Cerebellar nuclear complex (tissue), 1 donor: ENCODE measurements around the gene KATNIP.

Source experiments
- DNase-seq, 2 experiments: peaks; one replicate each; lab custom pipeline; 2025; lab: John Stamatoyannopoulos, UW

Gene KATNIP

DNA sequence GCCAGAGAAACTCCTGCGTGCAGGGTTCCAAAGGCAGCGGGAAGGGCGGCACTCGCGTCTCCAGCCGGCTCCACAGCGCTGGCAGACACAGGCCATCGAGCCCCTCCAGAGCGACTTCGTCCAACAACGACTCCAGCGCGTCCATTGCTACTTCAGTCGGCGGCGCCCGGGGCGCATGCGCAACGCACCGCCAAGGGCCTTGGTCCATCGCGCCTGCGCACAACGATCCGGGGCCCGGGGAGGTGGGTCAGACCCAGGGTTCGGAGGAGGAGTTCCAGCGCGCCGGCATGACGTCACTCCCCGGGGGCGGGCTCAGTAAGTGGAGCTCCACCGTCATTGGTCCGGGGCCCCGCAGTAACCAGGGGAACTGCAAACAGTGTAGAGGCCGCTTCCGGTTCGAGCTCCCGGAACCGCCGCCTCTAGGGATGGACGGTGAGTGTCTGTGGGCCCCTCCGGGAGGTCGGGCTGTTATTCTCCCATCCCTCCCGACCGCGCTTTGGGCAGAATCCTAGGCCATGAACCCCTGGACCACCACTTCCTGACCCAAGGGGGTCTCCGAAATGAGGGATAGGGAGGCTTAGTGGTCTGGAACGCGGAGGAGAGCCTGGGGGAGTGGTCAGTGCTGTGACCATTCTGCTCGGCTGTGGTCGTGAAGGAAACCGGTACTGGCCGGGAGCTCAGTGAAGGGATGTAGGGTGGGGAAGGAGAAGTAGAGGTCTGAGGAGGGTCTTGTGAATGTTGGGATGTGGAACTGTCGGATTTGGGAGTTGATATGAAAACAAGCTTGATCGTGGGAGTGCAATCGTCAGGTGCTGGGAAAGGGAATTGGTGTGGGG lies at the start of gene KATNIP, which contains the start of gene GTF3C1:
Gene KATNIP, plus strand, starts transcription at position 399 of the 836 bp plus-strand sequence. Its CDS starts 27 bp downstream, at position 426.
Gene GTF3C1, minus strand, starts transcription at position 168 of the 836 bp plus-strand sequence. Its CDS starts 23 bp downstream, at position 145.
- peak; percentile 96 for DNase-seq

DNA sequence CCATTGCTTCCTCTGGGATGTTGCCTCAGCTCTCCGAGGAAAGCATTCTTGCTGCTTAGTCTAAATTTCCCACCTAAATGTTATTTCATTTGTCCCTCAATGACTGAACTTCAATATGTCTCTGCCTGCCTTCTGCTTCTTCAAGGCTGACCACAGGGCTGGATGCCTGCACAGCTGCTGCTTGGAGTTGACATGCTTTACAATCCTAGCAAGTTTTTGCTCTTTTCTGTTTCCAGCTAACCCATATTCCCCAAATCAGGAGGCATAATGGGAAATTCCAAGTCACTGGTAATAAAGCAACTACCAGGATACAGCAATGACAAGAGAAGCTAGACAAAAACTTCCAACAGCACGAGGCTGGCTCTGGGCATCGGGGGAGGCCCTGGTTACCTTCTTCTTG lies 49.1 kb upstream of the KATNIP start:
- no peak for DNase-seq

DNA sequence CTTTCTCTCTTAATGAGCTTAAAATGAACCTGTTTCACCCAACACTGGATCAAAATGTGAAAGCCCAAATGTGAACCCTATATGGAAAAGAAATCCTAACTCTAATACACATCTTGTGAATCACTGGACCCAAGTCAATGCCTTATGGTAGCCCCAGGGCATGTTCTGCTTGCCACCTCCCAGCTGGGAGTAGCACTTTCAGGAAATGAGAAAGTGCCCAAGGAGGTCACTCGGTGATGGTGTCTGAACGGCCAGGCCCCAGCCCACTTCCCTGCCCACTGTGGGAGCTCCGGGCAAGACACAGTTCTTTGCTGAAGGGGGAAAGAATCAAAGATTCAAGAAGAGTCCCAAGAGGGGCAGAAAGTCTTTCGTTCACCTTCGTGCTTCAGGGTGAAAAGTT lies 46.3 kb upstream of the KATNIP start:
- DNase-seq: no peak

DNA sequence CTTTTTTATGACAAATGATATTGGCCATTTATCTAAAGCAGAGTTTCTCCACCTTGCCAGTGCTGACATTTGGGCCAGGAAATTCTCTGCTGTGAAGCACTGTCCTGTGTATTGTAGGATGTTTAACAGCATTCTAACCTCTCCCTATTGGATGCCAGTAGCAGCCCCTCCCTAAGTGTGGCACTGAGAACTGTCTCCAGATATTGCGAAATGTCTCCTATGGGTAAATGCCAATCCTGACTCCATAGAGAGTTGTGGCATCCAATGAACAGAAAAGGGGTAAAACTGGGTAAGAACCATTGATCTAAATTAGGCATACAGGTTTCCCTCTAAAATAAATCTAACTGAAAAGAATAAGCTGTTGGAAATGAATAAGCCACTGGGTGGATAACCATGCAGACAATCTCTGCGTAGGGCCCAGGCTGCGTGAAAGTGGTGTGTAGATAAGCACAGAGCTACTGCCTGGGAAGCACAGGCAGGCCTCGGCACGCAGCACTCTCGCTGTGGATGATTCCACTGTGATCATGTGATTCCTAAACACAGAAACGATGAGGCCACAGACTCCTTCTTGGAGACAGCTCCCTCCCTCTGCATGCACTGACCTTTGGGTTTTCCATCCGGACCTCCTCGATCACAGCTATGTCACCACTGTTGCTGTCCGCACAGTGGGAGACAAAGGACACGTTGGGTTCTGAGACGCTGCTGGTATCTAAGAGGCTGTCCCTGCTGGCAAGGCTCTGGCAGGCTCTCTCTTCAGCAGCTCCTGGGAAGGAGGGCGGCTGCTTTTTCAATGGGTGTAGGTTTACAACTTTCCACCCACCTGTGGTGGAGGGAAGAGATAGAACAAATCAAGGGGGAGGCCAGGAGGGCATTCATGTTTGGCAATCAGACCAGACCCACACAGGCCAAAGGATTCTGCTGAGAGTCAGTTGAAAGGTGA lies 44.4 kb upstream of the KATNIP start:
- no peak for DNase-seq

- DNase-seq: no peak
Observed at GRCh38 chr16:27506771-27507170, 43.2 kb upstream of the KATNIP start.

- DNase-seq: no peak
Observed at GRCh38 chr16:27508476-27508875, 41.5 kb upstream of the KATNIP start.

GRCh38 chr16:27511657-27512448 lies 38.1 kb upstream of the KATNIP start:
- DNase-seq: no peak

DNA sequence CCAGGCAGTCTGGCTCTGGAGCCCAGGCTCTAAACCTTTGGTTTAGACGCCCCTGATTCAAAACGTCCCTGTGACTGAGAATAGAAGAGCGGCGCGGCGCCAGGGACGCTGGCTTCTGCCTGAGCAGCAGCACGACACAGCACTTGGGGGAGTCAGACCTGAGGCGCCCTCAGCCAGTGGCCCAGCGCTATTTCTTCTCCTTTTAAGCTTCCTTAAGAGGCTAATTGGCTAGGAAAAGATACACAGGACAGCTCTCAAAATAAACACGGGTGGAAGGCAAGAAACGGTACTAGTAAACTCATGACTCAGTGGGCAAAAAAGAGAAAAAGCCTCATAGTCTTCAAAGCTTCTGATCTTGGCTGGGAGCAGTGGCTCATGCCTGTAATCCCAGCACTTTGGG lies 35.1 kb upstream of the KATNIP start:
- no peak for DNase-seq

DNA sequence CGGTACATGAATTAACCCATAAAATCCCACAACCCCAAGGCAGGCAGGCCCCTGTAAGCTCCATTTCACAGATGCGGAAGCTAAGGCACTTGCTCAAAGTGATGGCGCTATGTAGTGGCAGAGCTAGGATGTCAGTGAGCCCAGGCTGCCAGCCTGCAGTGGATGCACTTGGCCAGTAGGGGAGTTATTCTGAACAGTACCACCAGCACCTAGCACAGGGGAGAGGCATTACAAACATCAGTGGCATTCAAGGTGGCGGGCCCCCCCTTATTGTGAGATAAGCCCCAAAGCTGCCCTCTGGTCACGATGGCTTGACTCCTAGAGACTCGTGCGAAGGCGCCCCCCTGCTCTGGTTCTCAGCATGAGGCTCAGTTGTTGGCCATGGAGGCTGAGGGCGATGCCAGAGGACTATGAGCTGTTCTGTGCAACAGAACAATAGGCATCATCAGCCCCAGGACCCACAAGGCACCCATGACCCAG lies 34.0 kb upstream of the KATNIP start:
- no peak for DNase-seq

GRCh38 chr16:27516365-27516764 lies 33.6 kb upstream of the KATNIP start:
- no peak for DNase-seq

- DNase-seq: no peak
Observed at GRCh38 chr16:27517664-27518063, 32.3 kb upstream of the KATNIP start.

GRCh38 chr16:27518226-27518625 lies 31.7 kb upstream of the KATNIP start:
- DNase-seq: no peak

DNA sequence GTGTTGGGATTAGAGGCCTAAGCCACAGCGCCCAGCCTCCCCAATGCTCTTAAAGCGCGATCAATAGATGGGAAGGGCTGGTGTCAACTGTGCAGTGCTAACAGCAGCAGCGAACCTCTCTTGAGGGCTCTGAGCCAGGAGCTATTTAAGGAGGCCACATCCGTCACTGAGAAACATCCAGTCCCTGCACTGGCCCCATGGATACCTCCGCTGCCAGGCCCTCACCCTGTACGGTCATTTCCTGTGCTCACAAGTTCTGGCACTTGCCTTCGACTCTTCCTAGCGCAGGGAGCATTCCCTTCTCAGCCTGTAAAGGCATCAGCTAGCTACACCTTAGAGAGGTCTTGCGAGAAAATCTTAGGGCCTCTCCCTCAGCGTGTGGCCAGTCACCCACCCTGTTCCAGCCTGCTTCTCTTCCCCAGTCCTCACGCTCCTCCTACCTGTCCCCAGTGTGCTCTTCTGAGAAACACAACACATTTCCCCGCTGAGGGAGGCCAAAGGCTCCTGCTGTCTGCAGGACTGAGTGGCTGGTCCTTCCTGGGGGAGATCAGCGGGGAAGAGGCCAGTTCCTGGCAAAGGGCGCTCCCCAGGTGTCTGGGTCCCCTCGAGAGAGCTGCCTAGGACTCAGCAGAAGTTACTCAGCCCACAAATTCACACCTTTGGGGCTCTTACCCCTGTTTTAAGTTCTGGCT lies 28.8 kb upstream of the KATNIP start:
- DNase-seq: no peak

DNA sequence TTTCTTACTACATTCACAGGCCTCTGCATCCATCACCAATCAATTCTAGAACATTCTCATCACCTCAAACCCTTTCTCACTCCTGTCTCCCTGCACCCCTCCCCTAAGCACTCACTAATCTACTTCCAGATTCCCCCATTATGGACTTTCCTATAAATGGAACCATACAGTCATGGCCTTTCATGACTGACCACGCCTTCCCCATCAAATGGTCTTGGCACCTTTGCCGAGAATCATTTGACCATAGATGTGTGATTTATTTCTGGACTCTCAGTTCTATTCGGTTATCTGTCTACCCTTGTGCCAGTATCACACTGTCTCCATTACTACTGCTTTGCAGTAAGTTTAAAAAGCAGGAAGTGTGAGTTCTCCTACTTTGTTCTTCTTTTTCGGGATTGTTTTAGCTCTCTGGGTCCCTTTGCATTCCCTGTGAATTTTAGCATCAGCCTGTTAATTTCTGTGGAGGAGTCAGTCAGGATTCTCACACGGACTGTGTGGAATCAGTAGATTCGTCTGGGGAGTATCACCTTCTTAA lies 27.7 kb upstream of the KATNIP start:
- no peak for DNase-seq

GRCh38 chr16:27526180-27526579 lies 23.8 kb upstream of the KATNIP start:
- no peak for DNase-seq

GRCh38 chr16:27528294-27528693 lies 21.6 kb upstream of the KATNIP start:
- no peak for DNase-seq

GRCh38 chr16:27529962-27530361 lies 20.0 kb upstream of the KATNIP start:
- no peak for DNase-seq

DNA sequence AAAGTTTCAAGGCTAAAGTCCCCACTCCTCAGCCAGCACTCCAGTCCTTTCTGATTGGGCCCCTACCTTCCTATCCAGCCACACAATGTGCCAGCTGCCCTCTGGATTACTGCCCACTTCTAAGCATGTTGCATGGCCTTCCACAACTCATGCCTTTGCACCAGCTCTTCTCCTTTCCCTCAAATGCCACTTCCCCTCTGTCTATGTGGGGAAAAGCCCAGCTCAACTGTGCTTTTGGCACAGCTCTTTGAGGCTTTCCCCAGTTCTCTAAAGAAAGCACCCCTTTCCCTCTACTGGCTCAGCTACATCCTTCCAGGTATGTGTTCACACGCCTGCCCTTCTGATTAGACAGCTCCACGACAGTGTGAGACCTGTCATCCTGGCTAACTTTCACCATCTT lies 18.8 kb upstream of the KATNIP start:
- no peak for DNase-seq

DNA sequence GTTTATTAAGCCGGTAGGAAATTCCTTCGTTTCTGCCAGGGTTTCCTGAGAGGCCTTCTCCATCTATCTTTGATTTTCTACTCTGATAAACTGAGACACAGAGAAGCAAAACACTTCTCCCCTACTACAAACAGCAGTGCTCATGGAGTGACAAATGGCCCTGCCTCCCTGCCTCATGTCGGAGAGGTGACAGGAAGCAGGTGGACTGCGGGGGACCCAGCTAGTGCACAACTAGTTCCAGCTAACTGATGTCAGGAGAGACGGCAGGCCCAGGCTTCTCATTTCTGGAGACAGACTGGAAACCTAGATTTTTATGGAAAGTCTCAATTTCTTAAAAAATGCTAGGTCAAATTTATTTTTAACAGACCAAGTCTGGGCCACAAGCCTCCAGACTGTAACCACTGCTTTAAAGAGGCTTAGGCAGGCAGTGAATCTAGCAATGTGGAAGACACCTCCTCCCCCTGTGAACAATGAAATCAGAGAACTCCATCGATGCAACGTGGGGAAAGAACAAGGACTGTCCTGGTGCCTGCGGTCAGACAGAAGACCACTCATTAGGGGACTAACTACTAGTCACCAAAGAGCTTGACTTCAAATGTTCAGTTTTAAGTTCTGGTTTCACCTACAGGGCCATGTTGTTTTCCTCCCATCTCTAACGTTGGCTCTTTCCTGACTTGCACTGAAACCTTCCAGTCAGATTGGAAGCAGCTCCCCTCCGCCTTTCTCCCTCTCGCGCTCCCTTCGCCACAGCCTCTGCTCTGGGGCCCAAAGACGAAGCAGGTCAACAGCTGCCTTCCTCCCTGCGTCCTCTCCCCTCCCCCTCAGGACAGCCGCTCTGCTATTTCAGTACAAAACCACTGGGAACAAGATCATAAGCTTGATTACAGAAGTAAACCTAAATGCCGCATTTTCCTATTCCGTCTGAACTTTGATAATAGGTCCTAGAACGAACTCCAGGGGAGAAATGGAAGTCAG lies 17.8 kb upstream of the KATNIP start:
- no peak for DNase-seq

- no peak for DNase-seq
Observed at GRCh38 chr16:27534256-27534655, 15.7 kb upstream of the KATNIP start.
